ENCODE results near the gene ATF7IP2.

- TF ChIP-seq CTCF (IDR thresholded peaks at IDR 0.05) (no peak), POLR2A (IDR thresholded peaks at IDR 0.05) (no peak)
These were observed 33.6 kb upstream of the ATF7IP2 start for GRCh38 chr16:10352262-10352661.
